Ectodermal cell (in vitro differentiated cells): ENCODE measurements around the gene CCDC27. TPM values are rescaled to one million over a fixed set of nuclear protein-coding genes. Genes with fewer than 3 reads are reported as not detected.

Source experiments
- H3K27ac ChIP-seq: 2 replicates; pipeline ENCODE4 v1.7.0; 2013; ENCODE audit warnings: mild to moderate bottlenecking, low read depth, low read length; ENCODE audit not compliant: insufficient read depth, poor library complexity, severe bottlenecking
- H3K27me3 ChIP-seq: 2 replicates; pipeline ENCODE4 v1.7.0; 2013; ENCODE audit warnings: mild to moderate bottlenecking, low read length; ENCODE audit not compliant: insufficient read depth, control insufficient read depth, poor library complexity, severe bottlenecking
- H3K36me3 ChIP-seq: one replicate; pipeline ENCODE4 v1.7.0; 2013; ENCODE audit warnings: low read length; ENCODE audit not compliant: control insufficient read depth, insufficient read depth
- H3K4me1 ChIP-seq: one replicate; pipeline ENCODE4 v1.7.0; 2013; ENCODE audit warnings: low read length; ENCODE audit not compliant: control insufficient read depth, insufficient read depth
- H3K4me3 ChIP-seq: 2 replicates; pipeline ENCODE4 v1.7.0; 2013; ENCODE audit warnings: low read depth, low read length, control low read depth; ENCODE audit not compliant: insufficient read depth
- H3K9me3 ChIP-seq: 2 replicates; pipeline ENCODE4 v1.7.0; 2013; ENCODE audit warnings: mild to moderate bottlenecking, low read length, moderate library complexity; ENCODE audit not compliant: control insufficient read depth
- WGBS, 2 experiments: methylation state at CpG; one replicate each; pipeline ENCODE4 v1.1.7; 2013; ENCODE audit warnings: missing lambda C conversion rate in 2 of 2; 5-methylcytosine and 5-hydroxymethylcytosine counted together
- polyA plus RNA-seq, 4 experiments: library from polyadenylated mRNA; stranded (reverse); fragments of 50-300 nt; gene quantifications; one replicate each; pipeline ENCODE4 v1.2.3, GENCODE V29; 2013

Gene CCDC27
- not detected for polyA plus RNA-seq (2013, experiment 1 of 4)
- not detected for polyA plus RNA-seq (2013, experiment 2 of 4)
- not detected for polyA plus RNA-seq (2013, experiment 3 of 4)
- not detected for polyA plus RNA-seq (2013, experiment 4 of 4)

- Histone ChIP-seq H3K4me3 (no peak within 1 kb of the TSS), H3K36me3 (no peaks in the 10 kb centered on the region), H3K27me3 (peaks cover 17% of the 10 kb centered on the region), H3K4me1 (no peaks in the 10 kb centered on the region), H3K27ac (no peak within 1 kb of the TSS), H3K9me3 (no peaks in the 10 kb centered on the region)
- 92 to 94% methylated on average over 17 of the region's 17 CpGs for WGBS, 2 experiments
Observed at GRCh38 chr1:3752400-3752945, at the start of gene CCDC27. Gene CCDC27 (plus strand): TSS chr1:3752450. CDS start chr1:3752482, 32 bp downstream.

GRCh38 chr1:3702528-3702927, 49.7 kb upstream of the CCDC27 start:
- peaks cover 19% of the 10 kb centered on the region for H3K4me1 ChIP-seq
- no peaks in the 10 kb centered on the region for H3K36me3 ChIP-seq
- no peak overlapping the region for H3K4me3 ChIP-seq
- WGBS, 2 experiments: 87 to 89% methylated on average over 19 of the region's 19 CpGs
- peaks cover 10% of the 10 kb centered on the region for H3K27me3 ChIP-seq
- no peak overlapping the region for H3K27ac ChIP-seq
- H3K9me3 ChIP-seq: no peaks in the 10 kb centered on the region

- H3K36me3 ChIP-seq: no peaks in the 10 kb centered on the region
- H3K4me1 ChIP-seq: peaks cover 25% of the 10 kb centered on the region
- no peaks in the 10 kb centered on the region for H3K9me3 ChIP-seq
- peaks cover 17% of the 10 kb centered on the region for H3K27me3 ChIP-seq
- no peak overlapping the region for H3K27ac ChIP-seq
- 74 to 77% methylated on average over 21 of the region's 21 CpGs for WGBS, 2 experiments
- no peak overlapping the region for H3K4me3 ChIP-seq
Observed at GRCh38 chr1:3702990-3703728, 49.1 kb upstream of the CCDC27 start.

GRCh38 chr1:3703786-3704371, 48.4 kb upstream of the CCDC27 start:
- Histone ChIP-seq H3K4me3 (no peak overlapping the region), H3K36me3 (no peaks in the 10 kb centered on the region), H3K9me3 (no peaks in the 10 kb centered on the region), H3K4me1 (peaks cover 30% of the 10 kb centered on the region), H3K27ac (no peak overlapping the region), H3K27me3 (peaks cover 24% of the 10 kb centered on the region)
- WGBS, 2 experiments: 90 to 91% methylated on average over 28 of the region's 28 CpGs

- Histone ChIP-seq H3K27me3 (peaks cover 29% of the 10 kb centered on the region), H3K4me1 (peaks cover 39% of the 10 kb centered on the region), H3K27ac (no peak overlapping the region), H3K9me3 (no peaks in the 10 kb centered on the region), H3K4me3 (no peak overlapping the region), H3K36me3 (no peaks in the 10 kb centered on the region)
- 88 to 89% methylated on average over 19 of the region's 19 CpGs for WGBS, 2 experiments
Observed at GRCh38 chr1:3705341-3705950, 46.8 kb upstream of the CCDC27 start.

GRCh38 chr1:3706651-3707297, 45.5 kb upstream of the CCDC27 start:
- no peak overlapping the region for H3K4me3 ChIP-seq
- no peak overlapping the region for H3K27ac ChIP-seq
- 87 to 88% methylated on average over 26 of the region's 26 CpGs for WGBS, 2 experiments
- H3K36me3 ChIP-seq: no peaks in the 10 kb centered on the region
- peaks cover 24% of the 10 kb centered on the region for H3K27me3 ChIP-seq
- peaks cover 39% of the 10 kb centered on the region for H3K4me1 ChIP-seq
- H3K9me3 ChIP-seq: no peaks in the 10 kb centered on the region

GRCh38 chr1:3707298-3707938, 44.8 kb upstream of the CCDC27 start:
- H3K36me3 ChIP-seq: no peaks in the 10 kb centered on the region
- H3K27me3 ChIP-seq: peaks cover 24% of the 10 kb centered on the region
- no peaks in the 10 kb centered on the region for H3K9me3 ChIP-seq
- WGBS, 2 experiments: 17% methylated on average over 35 of the region's 35 CpGs
- no peak overlapping the region for H3K27ac ChIP-seq
- peaks cover 39% of the 10 kb centered on the region for H3K4me1 ChIP-seq
- H3K4me3 ChIP-seq: no peak overlapping the region

- H3K9me3 ChIP-seq: no peaks in the 10 kb centered on the region
- no peaks in the 10 kb centered on the region for H3K36me3 ChIP-seq
- 59 to 64% methylated on average over 11 of the region's 11 CpGs for WGBS, 2 experiments
- peaks cover 24% of the 10 kb centered on the region for H3K27me3 ChIP-seq
- no peak overlapping the region for H3K4me3 ChIP-seq
- H3K27ac ChIP-seq: no peak overlapping the region
- peaks cover 35% of the 10 kb centered on the region for H3K4me1 ChIP-seq
Observed at GRCh38 chr1:3707939-3708328, 44.3 kb upstream of the CCDC27 start.

GRCh38 chr1:3708791-3709190, 43.5 kb upstream of the CCDC27 start:
- H3K4me1 ChIP-seq: peaks cover 28% of the 10 kb centered on the region
- no peaks in the 10 kb centered on the region for H3K36me3 ChIP-seq
- H3K9me3 ChIP-seq: no peaks in the 10 kb centered on the region
- peaks cover 24% of the 10 kb centered on the region for H3K27me3 ChIP-seq
- no peak overlapping the region for H3K27ac ChIP-seq
- H3K4me3 ChIP-seq: no peak overlapping the region
- WGBS, 2 experiments: 16 to 18% methylated on average over 19 of the region's 19 CpGs
